Ectodermal cell (in vitro differentiated cells): ENCODE data around the gene AGAP9. TPM values are rescaled to one million over a fixed set of nuclear protein-coding genes. Genes with fewer than 3 reads are reported as not detected.
"Not testable (repeated sequence)": the region's sequence is repeated elsewhere in the genome, so short reads cannot be mapped to it uniquely, and the experiment has no call there.

Experiments used
- H3K27ac ChIP-seq: 2 replicates; pipeline ENCODE4 v1.7.0; 2013; ENCODE audit warnings: mild to moderate bottlenecking, low read depth, low read length; ENCODE audit not compliant: insufficient read depth, poor library complexity, severe bottlenecking
- H3K27me3 ChIP-seq: 2 replicates; pipeline ENCODE4 v1.7.0; 2013; ENCODE audit warnings: mild to moderate bottlenecking, low read length; ENCODE audit not compliant: insufficient read depth, control insufficient read depth, poor library complexity, severe bottlenecking
- H3K36me3 ChIP-seq: one replicate; pipeline ENCODE4 v1.7.0; 2013; ENCODE audit warnings: low read length; ENCODE audit not compliant: control insufficient read depth, insufficient read depth
- H3K4me1 ChIP-seq: one replicate; pipeline ENCODE4 v1.7.0; 2013; ENCODE audit warnings: low read length; ENCODE audit not compliant: control insufficient read depth, insufficient read depth
- H3K4me3 ChIP-seq: 2 replicates; pipeline ENCODE4 v1.7.0; 2013; ENCODE audit warnings: low read depth, low read length, control low read depth; ENCODE audit not compliant: insufficient read depth
- H3K9me3 ChIP-seq: 2 replicates; pipeline ENCODE4 v1.7.0; 2013; ENCODE audit warnings: mild to moderate bottlenecking, low read length, moderate library complexity; ENCODE audit not compliant: control insufficient read depth
- WGBS, 2 experiments: methylation state at CpG; one replicate each; pipeline ENCODE4 v1.1.7; 2013; ENCODE audit warnings: missing lambda C conversion rate in 2 of 2; 5-methylcytosine and 5-hydroxymethylcytosine counted together
- polyA plus RNA-seq, 4 experiments: library from polyadenylated mRNA; stranded (reverse); fragments of 50-300 nt; gene quantifications; one replicate each; pipeline ENCODE4 v1.2.3, GENCODE V29; 2013

Gene AGAP9
- 8.3 TPM for polyA plus RNA-seq (2013, experiment 1 of 4)
- polyA plus RNA-seq (2013, experiment 2 of 4), result 9.3 TPM
- 5.7 TPM for polyA plus RNA-seq (2013, experiment 3 of 4)
- 7.0 TPM for polyA plus RNA-seq (2013, experiment 4 of 4)

DNA sequence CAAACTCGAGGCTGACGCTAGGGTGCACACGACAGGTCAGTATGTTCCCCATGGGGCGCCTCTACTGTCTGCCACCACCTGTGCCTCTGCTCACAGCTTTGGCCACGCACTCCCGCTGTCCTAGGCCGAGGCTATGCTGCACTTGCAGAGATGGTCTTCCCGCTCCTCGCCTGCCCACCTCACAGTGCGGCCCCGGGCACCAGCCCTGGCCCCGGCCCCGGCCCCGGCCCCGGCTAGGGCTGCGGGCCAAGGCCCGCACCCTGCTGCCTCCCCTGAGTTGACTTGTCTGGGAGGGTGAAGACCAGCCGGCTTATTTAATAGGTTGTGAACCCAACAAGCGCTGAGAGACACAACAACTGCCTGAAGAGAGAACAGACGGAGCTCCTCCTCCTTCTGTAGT lies at the start of gene AGAP9:
Gene AGAP9, minus strand, starts transcription at position 164 of the 400 bp plus-strand sequence. Its CDS starts 112 bp downstream, at position 52.
- H3K4me1 ChIP-seq, H3K4me3 ChIP-seq, H3K27me3 ChIP-seq, H3K9me3 ChIP-seq, H3K36me3 ChIP-seq, H3K27ac ChIP-seq: not testable (repeated sequence)
- WGBS, 2 experiments, result no CpG with 5 or more reads among the region's 20 CpGs

DNA sequence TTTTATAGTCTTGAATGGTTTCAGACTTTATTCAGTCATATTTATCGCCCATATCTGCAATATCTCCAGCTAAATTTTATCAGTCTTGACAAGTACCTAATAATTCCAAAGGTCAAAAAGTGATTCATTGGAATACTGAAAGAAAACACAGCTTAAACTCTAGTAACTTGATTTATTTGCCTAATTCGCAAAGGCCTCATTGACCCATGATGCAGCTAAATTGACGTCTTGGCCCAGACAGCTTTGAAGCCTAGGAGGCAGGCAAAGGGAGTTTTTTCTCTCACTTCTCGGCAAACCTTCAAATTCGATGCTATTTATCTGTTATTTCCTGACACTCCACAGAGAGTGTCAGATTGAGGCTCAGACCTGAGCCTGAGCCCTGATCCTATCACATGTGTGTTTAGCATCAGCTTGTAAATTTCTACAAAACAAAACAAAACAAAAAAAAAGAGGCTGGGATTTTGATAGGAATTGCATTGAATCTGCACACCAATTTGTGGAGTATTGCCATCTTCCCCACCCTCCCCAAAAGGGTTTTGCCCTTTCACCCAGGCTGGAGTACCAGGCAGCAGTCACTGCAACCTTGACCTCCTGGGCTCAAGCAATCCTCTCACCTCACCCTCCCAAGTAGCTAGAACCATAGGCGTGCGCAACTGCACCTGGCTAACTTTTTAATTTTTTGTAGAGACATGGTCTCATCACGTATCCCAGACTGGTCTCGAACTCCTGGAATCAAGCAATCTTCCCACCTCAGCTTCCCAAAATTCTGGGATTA lies 47.9 kb upstream of the AGAP9 start:
- not testable (repeated sequence) for H3K36me3 ChIP-seq, H3K4me1 ChIP-seq, H3K27me3 ChIP-seq, H3K4me3 ChIP-seq, H3K27ac ChIP-seq, H3K9me3 ChIP-seq
- WGBS, 2 experiments, result 96 to 100% methylated on average over 2 to 4 of the region's 9 CpGs

DNA sequence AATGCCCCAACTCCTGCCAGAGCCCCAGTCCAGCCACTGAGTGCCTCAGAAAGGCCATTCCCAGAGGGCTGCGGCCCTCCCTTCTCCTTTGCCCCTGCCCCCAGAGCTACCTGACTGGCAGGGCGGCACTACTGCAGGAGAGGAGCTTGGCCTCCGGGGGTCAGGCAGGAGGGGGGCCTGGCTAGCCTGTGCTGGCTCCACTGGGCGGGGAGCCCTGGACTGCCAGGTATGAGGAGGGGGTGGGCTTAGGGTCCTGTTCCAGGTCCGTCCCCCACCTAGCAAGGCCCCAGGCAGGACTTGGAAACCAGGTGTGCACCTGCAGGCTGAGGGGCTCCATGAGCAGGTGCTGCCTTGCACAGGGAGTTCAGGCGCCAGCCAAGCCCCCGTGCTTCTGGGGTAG lies 43.3 kb upstream of the AGAP9 start:
- H3K9me3 ChIP-seq, H3K36me3 ChIP-seq, H3K4me3 ChIP-seq, H3K27ac ChIP-seq, H3K4me1 ChIP-seq, H3K27me3 ChIP-seq: not testable (repeated sequence)
- 100% methylated on average over 2 of the region's 7 CpGs; no CpG with 5 or more reads in 1 of the 2 experiments for WGBS, 2 experiments

DNA sequence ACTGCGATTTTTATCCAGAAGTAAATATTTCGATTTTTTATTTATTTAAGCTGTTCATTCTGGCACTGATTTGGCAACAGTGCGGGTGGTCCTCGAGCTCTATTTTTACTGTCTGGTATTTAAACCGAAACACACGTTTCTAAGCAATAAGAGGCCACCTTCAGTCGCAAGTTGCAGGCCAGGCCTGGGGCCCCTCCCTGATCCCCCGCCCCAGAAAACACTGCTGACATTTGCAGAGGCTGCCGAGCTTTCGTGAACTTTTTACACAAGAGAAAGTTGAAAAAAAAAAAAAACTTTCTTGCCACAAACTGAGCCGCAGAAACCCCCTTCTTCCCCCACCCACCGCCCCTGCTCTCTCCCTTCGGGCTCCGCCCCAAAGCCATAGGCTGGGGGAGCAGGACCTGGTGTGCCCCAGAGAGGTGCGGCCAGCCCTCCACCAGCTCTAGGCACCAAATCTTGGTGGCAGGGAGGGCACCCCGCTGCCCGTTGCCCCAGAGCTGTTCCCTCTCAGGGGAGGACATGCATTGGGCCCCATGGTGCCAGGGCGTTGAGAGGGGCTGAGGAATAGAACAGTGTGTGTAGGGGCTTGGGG lies 42.8 kb upstream of the AGAP9 start:
- WGBS, 2 experiments, result 91 to 95% methylated on average over 9 to 10 of the region's 18 CpGs
- H3K36me3 ChIP-seq, H3K4me1 ChIP-seq, H3K9me3 ChIP-seq, H3K4me3 ChIP-seq, H3K27me3 ChIP-seq, H3K27ac ChIP-seq: not testable (repeated sequence)

DNA sequence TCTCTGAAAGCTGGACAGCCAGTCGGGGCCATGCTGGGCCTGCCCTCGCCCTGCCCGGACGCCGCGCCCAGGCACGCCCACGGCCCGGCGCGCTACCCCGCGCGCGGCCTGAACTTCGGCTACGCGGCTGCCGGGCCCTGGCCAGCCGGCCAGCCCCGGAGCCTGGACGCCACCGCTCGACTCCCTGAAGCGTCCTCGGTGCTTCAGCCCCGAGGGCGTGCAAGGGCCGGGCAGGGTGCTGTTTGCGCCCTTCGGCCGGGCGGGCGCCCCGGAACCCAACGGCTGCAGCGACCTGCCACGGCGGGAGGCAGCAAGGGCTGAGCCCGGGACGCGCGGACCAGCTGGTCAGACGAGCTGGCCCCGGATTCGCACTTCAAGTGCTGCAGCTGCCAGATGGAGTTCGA lies 42.1 kb upstream of the AGAP9 start:
- WGBS, 2 experiments, result 97% methylated on average over 39 to 47 of the region's 47 CpGs

DNA sequence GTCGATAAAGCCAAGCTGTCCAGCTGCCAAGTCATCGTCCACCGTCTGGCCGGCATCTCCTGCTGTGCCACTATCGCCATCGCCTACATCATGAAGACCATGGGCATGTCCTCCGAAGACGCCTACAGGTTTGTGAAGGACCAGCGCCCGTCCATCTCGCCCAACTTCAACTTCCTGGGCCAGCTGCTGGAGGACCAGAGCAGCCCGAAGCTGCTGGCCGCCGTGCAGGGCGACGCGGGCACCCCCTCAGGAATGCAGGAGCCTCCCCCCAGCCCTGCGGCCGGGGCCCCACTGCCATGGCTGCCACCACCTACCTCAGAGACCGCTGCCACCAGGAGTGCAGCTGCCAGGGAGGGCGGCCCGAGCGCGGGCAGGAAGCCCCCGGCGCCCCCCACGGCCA lies 41.5 kb upstream of the AGAP9 start:
- not testable (repeated sequence) for H3K27ac ChIP-seq, H3K27me3 ChIP-seq, H3K4me1 ChIP-seq, H3K36me3 ChIP-seq, H3K4me3 ChIP-seq, H3K9me3 ChIP-seq
- 98 to 99% methylated on average over 13 to 17 of the region's 27 CpGs for WGBS, 2 experiments

More for the DNA sequence above, 42.1 kb upstream of the AGAP9 start:
- not testable (repeated sequence) for H3K27ac ChIP-seq, H3K9me3 ChIP-seq, H3K4me1 ChIP-seq, H3K36me3 ChIP-seq, H3K27me3 ChIP-seq, H3K4me3 ChIP-seq

DNA sequence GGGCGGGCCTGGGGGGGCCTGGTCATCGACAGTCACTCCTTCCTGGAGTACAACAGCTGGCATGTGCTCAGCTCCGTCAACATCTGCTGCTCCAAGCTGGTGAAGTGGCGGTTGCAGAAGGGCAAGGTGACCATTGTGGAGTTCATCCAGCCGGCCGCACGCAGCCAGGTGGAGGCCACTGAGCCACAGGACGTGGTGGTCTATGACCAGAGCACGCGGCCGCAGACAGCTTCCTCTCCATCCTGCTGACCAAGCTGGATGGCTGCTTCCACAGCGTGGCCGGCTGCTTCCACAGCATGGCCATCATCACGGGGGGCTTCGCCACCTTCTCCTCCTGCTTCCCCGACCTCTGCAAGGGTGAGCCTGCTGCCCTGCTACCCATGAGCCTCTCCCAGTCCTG lies 40.9 kb upstream of the AGAP9 start:
- H3K9me3 ChIP-seq, H3K27ac ChIP-seq, H3K4me1 ChIP-seq, H3K27me3 ChIP-seq, H3K36me3 ChIP-seq, H3K4me3 ChIP-seq: not testable (repeated sequence)
- 90 to 97% methylated on average over 13 of the region's 16 CpGs for WGBS, 2 experiments

DNA sequence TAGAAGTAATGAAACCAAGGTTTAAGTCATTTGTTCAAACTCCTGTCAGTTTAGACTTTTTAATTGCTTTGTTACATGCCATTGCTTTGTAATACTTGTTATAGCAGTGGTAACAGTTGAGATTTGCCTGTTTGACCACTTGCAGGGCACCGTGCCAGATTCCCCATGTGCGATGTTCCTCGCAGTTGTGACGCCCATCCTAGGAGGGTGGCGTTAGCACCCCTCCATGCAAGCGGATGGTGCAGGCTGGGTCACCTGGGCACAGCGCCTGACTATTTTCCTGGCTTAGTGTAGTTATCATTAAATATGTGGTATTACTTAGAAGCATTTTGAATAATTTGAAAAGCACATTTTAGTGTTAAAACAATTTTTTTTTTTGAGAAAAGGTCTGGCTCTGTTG lies 37.0 kb upstream of the AGAP9 start:
- not testable (repeated sequence) for H3K36me3 ChIP-seq, H3K9me3 ChIP-seq, H3K27me3 ChIP-seq, H3K27ac ChIP-seq, H3K4me1 ChIP-seq, H3K4me3 ChIP-seq
- 81 to 87% methylated on average over 7 of the region's 7 CpGs for WGBS, 2 experiments

DNA sequence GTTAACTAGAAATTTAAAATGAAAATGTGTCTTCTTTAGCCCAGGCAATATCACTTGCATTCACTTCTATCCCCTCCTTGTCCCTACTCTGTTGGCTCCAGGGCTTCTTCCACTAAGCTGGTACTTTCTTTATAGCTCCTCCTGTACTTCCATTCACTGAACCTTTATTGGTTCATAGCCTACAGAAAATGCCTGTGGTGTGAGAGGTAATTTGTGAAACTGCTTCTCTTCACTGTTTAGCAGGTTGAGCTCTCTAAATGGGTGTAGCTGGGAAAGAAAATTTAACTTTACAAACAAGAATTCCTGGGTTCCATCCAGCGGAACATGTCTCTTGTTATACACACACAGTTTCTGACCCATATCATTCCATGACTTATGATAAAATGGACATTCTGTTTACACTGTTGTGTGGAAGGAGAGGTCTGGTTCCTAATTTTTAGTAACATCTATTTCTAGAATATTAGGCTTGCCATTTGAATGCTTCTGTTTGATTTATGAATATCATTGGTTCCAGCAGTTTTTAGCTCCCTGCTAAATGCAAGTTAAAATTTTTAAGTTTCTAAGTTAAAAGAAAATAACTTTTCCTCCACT lies 36.4 kb upstream of the AGAP9 start:
- H3K27me3 ChIP-seq, H3K9me3 ChIP-seq, H3K36me3 ChIP-seq, H3K27ac ChIP-seq, H3K4me3 ChIP-seq, H3K4me1 ChIP-seq: not testable (repeated sequence)
- no CpG with 5 or more reads among the region's 1 CpG for WGBS, 2 experiments

DNA sequence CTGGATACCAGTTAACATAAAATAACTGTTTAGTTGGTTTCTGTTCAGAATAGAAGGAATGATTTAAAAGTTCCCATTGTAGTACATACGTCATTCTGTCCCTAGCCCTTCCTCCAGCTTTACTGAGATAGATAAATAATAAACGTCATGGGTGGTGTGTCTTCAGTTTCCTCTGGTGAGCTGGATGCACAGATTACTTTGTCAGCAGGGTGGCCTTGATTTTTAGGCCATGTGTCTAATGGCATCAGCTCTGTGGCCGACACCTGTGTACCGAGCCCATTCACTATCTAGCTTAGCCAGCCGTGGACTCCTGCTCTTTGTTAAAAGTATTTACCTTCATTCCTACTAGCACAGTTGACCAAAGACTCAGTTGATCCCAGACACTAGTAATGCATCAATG lies 34.7 kb upstream of the AGAP9 start:
- H3K27me3 ChIP-seq, H3K4me1 ChIP-seq, H3K27ac ChIP-seq, H3K36me3 ChIP-seq, H3K4me3 ChIP-seq, H3K9me3 ChIP-seq: not testable (repeated sequence)
- 94% methylated on average over 4 to 5 of the region's 5 CpGs for WGBS, 2 experiments
